Nephron progenitor cell (in vitro differentiated cells): ENCODE measurements around the gene SYNDIG1.

Source experiments
- DNase-seq: peaks from one replicate; pipeline ENCODE4 v3.0.0; 2021
- H3K27ac Mint-ChIP-seq: 2 replicates; pipeline ENCODE4 v1.8.0; 2021; ENCODE audit warnings: mild to moderate bottlenecking, moderate library complexity, mixed read lengths
- H3K27me3 Mint-ChIP-seq: 2 replicates; pipeline ENCODE4 v1.8.0; 2021; ENCODE audit warnings: mild to moderate bottlenecking, low read depth, mixed read lengths; ENCODE audit not compliant: poor library complexity
- H3K36me3 Mint-ChIP-seq: 2 replicates; pipeline ENCODE4 v1.8.0; 2021; ENCODE audit warnings: low read depth, mixed read lengths
- H3K4me1 Mint-ChIP-seq: 2 replicates; pipeline ENCODE4 v1.8.0; 2021; ENCODE audit warnings: mixed read lengths
- H3K4me3 Mint-ChIP-seq: 2 replicates; pipeline ENCODE4 v1.8.0; 2021; ENCODE audit warnings: mild to moderate bottlenecking, moderate library complexity, mixed read lengths
- H3K9me3 Mint-ChIP-seq: 2 replicates; pipeline ENCODE4 v1.8.0; 2021; ENCODE audit warnings: mild to moderate bottlenecking, moderate library complexity, mixed read lengths
- TF ChIP-seq, protein P1 (sequence below): fragments of 200-600 bp; sonication (generic); IDR thresholded peaks from 2 replicates; pipeline ENCODE4 v1.5.0; 2021; ENCODE audit warnings: antibody characterized with exemption

Gene SYNDIG1

DNA sequence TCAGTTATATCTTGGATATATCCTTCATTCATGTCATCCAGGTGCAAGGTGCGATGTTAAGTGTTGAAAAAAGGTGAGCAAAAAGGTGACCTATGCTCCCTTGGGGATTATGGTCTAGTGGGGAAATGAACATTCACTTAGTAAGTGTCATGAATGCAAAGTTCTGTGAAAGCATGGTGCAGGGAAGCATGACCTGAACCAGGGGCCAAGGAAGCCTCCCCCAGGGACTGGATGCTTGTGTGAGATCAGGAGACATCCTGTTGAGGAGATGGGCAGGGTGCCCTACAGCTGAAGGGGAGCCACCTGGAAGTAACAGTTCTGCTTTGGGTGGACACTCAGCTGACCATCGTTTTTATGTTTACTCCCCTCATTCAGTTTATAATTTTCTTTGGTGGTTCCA lies 179.5 kb downstream of the SYNDIG1 start:
- Mint-ChIP-seq H3K4me1 (peaks cover 34% of the 10 kb centered on the region), H3K4me3 (no peak overlapping the region)
- TF ChIP-seq, protein P1, sequence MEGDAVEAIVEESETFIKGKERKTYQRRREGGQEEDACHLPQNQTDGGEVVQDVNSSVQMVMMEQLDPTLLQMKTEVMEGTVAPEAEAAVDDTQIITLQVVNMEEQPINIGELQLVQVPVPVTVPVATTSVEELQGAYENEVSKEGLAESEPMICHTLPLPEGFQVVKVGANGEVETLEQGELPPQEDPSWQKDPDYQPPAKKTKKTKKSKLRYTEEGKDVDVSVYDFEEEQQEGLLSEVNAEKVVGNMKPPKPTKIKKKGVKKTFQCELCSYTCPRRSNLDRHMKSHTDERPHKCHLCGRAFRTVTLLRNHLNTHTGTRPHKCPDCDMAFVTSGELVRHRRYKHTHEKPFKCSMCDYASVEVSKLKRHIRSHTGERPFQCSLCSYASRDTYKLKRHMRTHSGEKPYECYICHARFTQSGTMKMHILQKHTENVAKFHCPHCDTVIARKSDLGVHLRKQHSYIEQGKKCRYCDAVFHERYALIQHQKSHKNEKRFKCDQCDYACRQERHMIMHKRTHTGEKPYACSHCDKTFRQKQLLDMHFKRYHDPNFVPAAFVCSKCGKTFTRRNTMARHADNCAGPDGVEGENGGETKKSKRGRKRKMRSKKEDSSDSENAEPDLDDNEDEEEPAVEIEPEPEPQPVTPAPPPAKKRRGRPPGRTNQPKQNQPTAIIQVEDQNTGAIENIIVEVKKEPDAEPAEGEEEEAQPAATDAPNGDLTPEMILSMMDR: no peak

DNA sequence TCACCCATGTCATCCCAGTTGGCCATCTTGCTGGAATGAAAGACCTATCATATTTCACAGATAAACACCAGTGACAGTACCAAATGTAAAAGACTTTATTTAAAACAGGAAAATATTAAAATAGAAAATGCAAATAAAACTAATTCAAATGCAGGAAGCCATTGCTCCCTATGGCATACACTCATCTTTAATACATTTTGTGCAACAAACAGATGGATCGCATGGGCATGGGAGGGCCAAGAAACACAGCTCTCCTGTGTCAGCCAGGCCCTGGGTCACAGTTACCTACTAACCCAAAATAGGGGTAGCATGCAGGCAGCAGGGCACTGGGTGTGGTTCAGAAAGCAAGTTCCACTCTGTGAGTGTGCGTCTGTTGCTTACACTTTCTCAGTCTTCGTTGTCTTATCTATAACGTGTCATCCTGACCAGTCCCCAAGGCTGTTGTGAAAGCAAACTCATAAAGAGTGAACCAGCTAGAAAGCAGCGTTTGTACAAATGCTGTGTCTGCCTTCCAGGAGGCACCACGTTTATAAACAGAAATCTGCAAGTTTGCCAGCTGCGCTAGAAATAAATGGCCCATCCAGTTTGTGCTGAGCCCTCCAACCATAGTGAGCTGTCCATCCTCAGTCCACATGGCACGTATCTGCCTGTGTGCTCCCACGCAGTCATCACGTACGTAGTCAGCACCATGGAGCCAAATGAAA lies 180.5 kb downstream of the SYNDIG1 start:
- H3K27ac Mint-ChIP-seq: no peak overlapping the region
- H3K4me3 Mint-ChIP-seq: no peak overlapping the region
- peaks cover 41% of the 10 kb centered on the region for H3K4me1 Mint-ChIP-seq
- no peaks in the 10 kb centered on the region for H3K36me3 Mint-ChIP-seq
- no peaks in the 10 kb centered on the region for H3K9me3 Mint-ChIP-seq
- H3K27me3 Mint-ChIP-seq: peaks cover 4% of the 10 kb centered on the region
- TF ChIP-seq, protein P1: no peak
- DNase-seq: no peak

More for the DNA sequence above, 179.5 kb downstream of the SYNDIG1 start:
- no peak for DNase-seq
- H3K27me3 Mint-ChIP-seq: peaks cover 4% of the 10 kb centered on the region
- no peaks in the 10 kb centered on the region for H3K36me3 Mint-ChIP-seq
- no peak overlapping the region for H3K27ac Mint-ChIP-seq
- H3K9me3 Mint-ChIP-seq: peaks cover 5% of the 10 kb centered on the region

DNA sequence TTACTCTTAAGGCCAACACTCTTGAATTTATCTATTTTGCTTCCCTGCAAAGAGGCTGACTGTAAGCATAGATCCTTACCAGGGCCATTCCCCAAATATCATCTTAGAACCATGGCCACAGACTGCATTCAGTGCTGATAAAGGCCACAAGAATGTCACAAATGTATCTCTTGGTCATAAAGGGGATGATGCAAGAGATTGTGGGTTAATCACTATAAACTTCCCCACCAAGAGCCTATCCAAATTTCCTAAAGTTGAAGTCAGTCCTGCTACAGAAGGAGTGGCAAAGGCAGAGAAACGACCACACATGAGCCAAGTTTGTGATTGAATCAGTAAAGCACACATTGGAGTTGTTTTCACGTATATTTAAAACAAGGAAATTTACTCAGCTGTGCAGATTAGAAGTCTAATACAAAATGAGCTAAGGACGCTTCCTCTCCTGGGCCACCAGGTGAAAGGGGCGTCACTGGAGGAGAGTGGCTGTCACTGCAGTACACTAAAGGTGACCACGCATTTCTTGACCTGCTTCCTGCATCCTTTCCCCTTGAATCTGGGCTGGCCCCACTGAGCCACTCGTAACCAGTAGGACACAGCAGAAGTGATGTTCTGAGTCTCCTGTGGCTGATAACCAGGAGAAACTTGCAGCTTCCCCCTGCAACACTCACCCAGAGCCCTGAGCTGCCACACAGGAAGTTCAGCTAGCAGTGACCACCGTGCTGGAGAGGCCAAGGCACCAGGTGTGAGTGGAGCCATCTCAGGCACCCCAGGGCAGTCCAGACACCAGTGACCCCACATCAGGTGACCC lies 181.9 kb downstream of the SYNDIG1 start:
- TF ChIP-seq, protein P1: no peak
- Mint-ChIP-seq H3K27me3 (peaks cover 4% of the 10 kb centered on the region), H3K36me3 (no peaks in the 10 kb centered on the region), H3K4me3 (no peak overlapping the region), H3K9me3 (no peaks in the 10 kb centered on the region), H3K4me1 (peaks cover 44% of the 10 kb centered on the region), H3K27ac (no peak overlapping the region)
- no peak for DNase-seq

DNA sequence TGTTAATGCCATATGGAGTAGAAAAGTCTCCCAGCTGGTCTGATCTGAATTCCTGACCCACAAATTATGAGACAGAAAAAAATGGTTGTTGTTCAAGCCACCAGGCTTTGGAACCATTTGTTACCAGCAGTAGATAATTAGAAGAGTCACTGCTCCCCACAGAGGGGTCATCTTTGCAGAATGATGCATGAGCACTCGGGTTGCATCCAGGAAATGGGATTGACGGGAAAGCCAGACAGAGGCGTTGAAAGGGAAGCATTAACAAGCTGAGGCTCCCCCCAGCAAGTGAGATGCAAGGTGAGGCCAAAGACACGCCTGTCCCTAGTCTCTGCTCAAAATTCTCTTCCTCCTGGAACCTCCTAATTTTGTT lies 182.5 kb downstream of the SYNDIG1 start:
- peaks cover 4% of the 10 kb centered on the region for H3K27me3 Mint-ChIP-seq
- H3K4me3 Mint-ChIP-seq: no peak overlapping the region
- peaks cover 49% of the 10 kb centered on the region for H3K4me1 Mint-ChIP-seq
- no peaks in the 10 kb centered on the region for H3K9me3 Mint-ChIP-seq
- no peaks in the 10 kb centered on the region for H3K36me3 Mint-ChIP-seq
- TF ChIP-seq, protein P1: no peak
- no peak for DNase-seq
- H3K27ac Mint-ChIP-seq: no peak overlapping the region

DNA sequence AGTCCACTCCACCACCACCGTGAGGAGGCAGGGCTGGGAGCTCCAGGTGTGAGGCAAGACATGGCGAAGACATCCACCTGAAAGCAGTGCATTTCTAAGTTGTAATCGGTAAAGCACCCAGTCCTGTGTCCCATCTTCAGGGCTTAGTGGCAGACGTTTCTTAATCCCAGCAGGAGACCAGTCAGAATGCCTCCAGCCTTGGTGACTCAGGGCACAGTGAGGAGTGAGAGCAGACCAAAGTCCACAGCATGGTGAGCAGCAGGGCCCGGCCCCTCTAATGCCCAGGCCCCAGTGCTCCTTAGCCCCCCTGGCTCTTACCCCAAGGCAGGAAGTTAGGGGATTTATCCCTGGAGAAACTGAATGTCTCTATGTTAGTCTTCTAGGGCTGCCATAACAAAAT lies 183.9 kb downstream of the SYNDIG1 start:
- Mint-ChIP-seq H3K36me3 (no peaks in the 10 kb centered on the region), H3K27me3 (no peaks in the 10 kb centered on the region), H3K9me3 (no peaks in the 10 kb centered on the region), H3K4me3 (no peak overlapping the region), H3K4me1 (peaks cover 59% of the 10 kb centered on the region), H3K27ac (no peak overlapping the region)
- TF ChIP-seq, protein P1: no peak
- no peak for DNase-seq
